Tibial artery (tissue), 4 donors: ENCODE data around the gene PEAK3.

Source experiments
- DNase-seq, 2 donors: peaks; one replicate each; pipeline ENCODE4 v3.0.0-alpha.2; 2019
- H3K27ac ChIP-seq, 2 donors: fragments of 200-600 bp; sonication (generic) in 1 of 2; 1 replicate in 1 of 2; 2 replicates in 1 of 2; pipeline ENCODE4 v1.5.1; 2018 to 2019; ENCODE audit warnings: mild to moderate bottlenecking in 1 of 2
- H3K27me3 ChIP-seq, 2 donors: fragments of 200-600 bp; sonication (generic) in 1 of 2; one replicate each; pipeline versions ENCODE4 v1.5.1 to v1.6.0; 2016 to 2019
- H3K36me3 ChIP-seq, 3 donors: fragments of 200-600 bp; sonication (generic) in 2 of 3; one replicate each; pipeline ENCODE4 v1.5.1; 2016 to 2019; ENCODE audit warnings: mild to moderate bottlenecking in 2 of 3
- H3K4me1 ChIP-seq, 4 donors: fragments of 200-600 bp; sonication (generic) in 2 of 4; 1 replicate in 3 of 4; 2 replicates in 1 of 4; pipeline ENCODE4 v1.5.1; 2016 to 2019
- H3K4me3 ChIP-seq, 2 donors: fragments of 200-600 bp; sonication (generic) in 1 of 2; 1 replicate in 1 of 2; 2 replicates in 1 of 2; pipeline ENCODE4 v1.5.1; 2018 to 2019; ENCODE audit warnings: mild to moderate bottlenecking in 2 of 2
- H3K9me3 ChIP-seq, 3 donors: fragments of 200-600 bp; sonication (generic) in 1 of 3; one replicate each; pipeline ENCODE4 v1.5.1; 2016 to 2019
- intact Hi-C: fragments of 100-400 bp; cut with DNase I; formaldehyde crosslinking; loops from one replicate; pipeline ENCODE4 v1.15.0; 2023; ENCODE audit warnings: low total_unique reads
- TF ChIP-seq, protein P1 (sequence below), 2 experiments: fragments of 200-600 bp in 1 of 2; fragments of 450-650 bp in 1 of 2; IDR thresholded peaks; one replicate each; pipeline ENCODE4 v1.5.1; 2017 to 2019; ENCODE audit warnings: antibody characterized with exemption in 2 of 2, mild to moderate bottlenecking in 1 of 2, moderate library complexity in 1 of 2

Gene PEAK3

DNA sequence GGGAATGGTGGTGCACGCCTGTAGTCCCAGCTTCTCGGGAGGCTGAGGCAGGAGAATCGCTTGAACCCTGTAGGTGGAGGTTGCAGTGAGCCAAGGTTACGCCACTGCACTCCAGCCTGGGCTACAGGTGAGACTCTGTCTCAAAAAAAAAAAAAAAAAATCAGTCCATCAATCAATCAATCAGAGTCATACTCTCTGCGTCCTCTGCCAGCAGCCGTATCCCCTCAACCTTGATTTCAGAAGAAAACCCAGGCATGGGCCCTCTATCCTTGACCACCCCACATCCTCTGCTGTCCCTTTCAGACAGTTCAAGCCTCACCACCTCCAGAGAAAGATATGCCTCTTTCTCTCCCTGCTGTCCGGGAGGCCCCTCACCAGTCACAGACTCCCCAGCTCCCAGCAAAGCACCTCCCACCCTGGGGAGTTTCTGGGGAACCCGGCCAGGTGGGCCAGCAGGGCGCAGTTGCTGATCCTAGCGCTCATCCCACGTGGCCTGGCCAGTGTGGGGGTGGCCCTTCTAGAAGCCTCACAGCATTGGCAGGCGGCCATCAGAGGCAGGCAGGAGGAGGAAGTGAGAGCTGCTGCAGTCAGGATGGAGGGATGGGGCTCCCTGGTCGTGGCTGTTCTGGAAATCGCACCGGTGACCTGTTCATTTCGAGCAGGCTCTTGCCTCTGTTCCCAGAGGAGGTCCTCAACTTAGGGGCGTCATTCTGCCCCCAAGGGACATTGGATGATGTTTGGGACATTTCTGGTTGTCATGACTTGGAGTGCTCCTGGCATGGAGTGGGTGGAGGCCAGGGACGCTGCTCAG lies 15.6 kb downstream of the PEAK3 start:
- TF ChIP-seq, protein P1, sequence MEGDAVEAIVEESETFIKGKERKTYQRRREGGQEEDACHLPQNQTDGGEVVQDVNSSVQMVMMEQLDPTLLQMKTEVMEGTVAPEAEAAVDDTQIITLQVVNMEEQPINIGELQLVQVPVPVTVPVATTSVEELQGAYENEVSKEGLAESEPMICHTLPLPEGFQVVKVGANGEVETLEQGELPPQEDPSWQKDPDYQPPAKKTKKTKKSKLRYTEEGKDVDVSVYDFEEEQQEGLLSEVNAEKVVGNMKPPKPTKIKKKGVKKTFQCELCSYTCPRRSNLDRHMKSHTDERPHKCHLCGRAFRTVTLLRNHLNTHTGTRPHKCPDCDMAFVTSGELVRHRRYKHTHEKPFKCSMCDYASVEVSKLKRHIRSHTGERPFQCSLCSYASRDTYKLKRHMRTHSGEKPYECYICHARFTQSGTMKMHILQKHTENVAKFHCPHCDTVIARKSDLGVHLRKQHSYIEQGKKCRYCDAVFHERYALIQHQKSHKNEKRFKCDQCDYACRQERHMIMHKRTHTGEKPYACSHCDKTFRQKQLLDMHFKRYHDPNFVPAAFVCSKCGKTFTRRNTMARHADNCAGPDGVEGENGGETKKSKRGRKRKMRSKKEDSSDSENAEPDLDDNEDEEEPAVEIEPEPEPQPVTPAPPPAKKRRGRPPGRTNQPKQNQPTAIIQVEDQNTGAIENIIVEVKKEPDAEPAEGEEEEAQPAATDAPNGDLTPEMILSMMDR (IDR thresholded peaks at IDR 0.05) = no peak
- Histone ChIP-seq H3K4me1 (peaks cover 0 to 33% (median 17%) of the 10 kb centered on the region in 4 donors), H3K27ac (peak overlapping the region; percentile 33 to 44), H3K27me3 (no peaks in the 10 kb centered on the region), H3K9me3 (no peaks in the 10 kb centered on the region), H3K4me3 (no peak overlapping the region), H3K36me3 (peaks cover 0 to 6% (median 2%) of the 10 kb centered on the region in 3 donors)
- intact Hi-C loops = no loop called here
- DNase-seq = peak; percentile 90 to 92

DNA sequence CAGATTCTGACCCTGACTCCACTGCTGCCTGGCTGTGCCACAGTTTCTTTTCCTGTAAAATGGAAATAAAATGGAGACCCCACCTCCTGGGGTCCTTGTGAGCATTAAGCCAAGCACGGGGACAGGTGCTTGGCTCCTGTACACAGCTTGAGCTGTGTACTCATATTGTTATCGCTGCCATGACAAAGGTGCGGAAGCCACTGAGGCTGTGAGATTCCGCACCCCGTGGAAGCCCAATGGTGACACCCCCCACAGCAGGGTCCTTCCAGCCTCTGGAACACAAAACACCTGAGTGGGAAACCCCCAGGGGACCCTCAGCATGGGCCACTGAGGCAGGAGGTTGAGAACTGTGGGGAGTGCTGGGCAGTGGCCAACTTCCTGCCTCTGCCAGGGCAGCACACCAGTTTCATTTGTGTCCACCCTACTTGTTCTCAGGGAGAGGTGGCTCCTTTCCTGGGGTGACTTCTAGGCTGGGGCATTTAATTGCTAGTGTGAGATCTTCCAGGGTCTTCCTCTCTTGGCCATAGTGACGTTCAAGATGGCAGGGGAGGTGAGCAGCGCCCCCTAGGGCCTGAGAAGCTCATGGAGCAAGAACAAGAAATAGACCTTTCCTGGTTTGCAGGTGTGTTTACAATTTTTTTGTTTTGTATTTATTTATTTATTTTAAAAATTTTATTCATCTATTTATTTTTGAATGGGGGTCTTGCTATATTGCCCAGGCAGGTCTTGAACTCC lies 20.4 kb downstream of the PEAK3 start:
- H3K27ac ChIP-seq = no peak overlapping the region
- DNase-seq = no peak

GRCh38 chr19:2260341-2260805 lies 21.6 kb downstream of the PEAK3 start:
- TF ChIP-seq, protein P1 (IDR thresholded peaks at IDR 0.05) = no peak
- no peak for DNase-seq
- no peaks in the 10 kb centered on the region for H3K27me3 ChIP-seq
- no peaks in the 10 kb centered on the region for H3K4me1 ChIP-seq
- no peak overlapping the region for H3K4me3 ChIP-seq
- H3K27ac ChIP-seq = no peak overlapping the region
- intact Hi-C loops = no loop called here
- H3K36me3 ChIP-seq = no peaks in the 10 kb centered on the region
- H3K9me3 ChIP-seq = no peaks in the 10 kb centered on the region

More for the DNA sequence above, 20.4 kb downstream of the PEAK3 start:
- H3K9me3 ChIP-seq = no peaks in the 10 kb centered on the region
- no peak overlapping the region for H3K4me3 ChIP-seq
- H3K27me3 ChIP-seq = no peaks in the 10 kb centered on the region
- no peaks in the 10 kb centered on the region for H3K36me3 ChIP-seq
- peaks cover 0 to 6% (median 4%) of the 10 kb centered on the region in 4 donors for H3K4me1 ChIP-seq
- TF ChIP-seq, protein P1 (IDR thresholded peaks at IDR 0.05) = peak in 1 of 2 experiments; percentile 17
- intact Hi-C loops = no loop called here

DNA sequence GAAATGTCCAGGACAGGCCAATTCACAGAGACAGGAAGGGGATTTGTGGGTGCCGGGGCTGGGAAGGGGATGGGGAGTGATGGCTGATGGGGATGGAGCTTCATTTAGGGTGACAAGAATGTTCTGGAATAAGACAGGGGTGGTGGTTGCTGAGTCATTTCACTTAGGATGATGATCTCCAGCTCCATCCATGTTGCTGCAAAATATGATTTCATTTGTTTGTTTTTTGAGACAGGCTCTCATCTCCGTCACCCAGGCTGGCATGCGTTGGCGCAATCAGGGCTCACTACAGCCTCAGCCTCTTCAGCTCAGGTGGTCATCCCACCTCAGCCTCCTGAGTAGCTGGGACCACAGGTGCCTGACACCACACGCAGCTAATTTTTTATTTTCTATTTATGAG lies 22.6 kb downstream of the PEAK3 start:
- TF ChIP-seq, protein P1 (IDR thresholded peaks at IDR 0.05) = no peak
- no peaks in the 10 kb centered on the region for H3K4me1 ChIP-seq
- H3K36me3 ChIP-seq = no peaks in the 10 kb centered on the region
- no peaks in the 10 kb centered on the region for H3K27me3 ChIP-seq
- intact Hi-C loops = no loop called here
- H3K27ac ChIP-seq = no peak overlapping the region
- no peak overlapping the region for H3K4me3 ChIP-seq
- DNase-seq = no peak
- no peaks in the 10 kb centered on the region for H3K9me3 ChIP-seq

DNA sequence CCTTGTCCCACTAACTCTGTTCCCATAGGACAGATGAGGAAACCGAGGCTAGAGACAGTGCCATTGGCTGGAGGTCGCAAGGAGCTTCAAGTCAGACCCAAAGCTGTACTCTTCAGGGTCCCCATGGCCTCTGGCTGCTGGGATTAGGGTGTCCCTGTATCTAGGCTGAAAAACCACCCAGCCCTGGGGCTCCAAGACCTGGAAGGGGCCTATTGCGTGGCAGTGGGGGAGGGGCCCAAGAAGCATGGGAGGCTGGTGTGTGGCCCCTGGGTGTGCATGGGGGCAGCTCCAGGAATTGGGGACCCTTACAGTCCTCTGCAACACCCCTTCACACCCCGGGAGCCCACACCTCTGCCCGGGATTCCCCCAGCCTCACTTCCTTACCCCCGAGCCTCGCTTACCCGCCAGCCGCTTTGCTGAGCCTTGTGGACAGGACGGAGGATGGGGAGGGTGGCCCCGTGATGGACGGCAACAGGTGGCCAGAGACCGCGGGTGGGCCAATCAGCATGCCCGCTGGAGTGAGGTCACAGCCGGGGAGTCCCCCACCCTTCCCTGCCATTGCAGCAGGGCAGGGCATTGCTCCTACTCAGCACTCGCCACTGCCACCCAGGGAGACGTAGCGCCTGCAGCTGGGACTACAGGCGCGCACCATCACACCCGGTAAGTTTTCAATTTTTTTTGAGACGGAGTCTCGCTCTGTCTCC lies 25.8 kb downstream of the PEAK3 start, which contains the start of gene JSRP1:
Gene JSRP1, minus strand, starts transcription at position 436 of the 704 bp plus-strand sequence. CDS start 1,103 bp downstream, outside the sequence.
- Histone ChIP-seq H3K27me3 (peaks cover 3 to 32% of the 10 kb centered on the region in 2 donors), H3K9me3 (no peaks in the 10 kb centered on the region), H3K4me1 (peaks cover 0 to 28% (median 24%) of the 10 kb centered on the region in 4 donors), H3K27ac (no peak within 1 kb of the TSS), H3K4me3 (no peak within 1 kb of the TSS), H3K36me3 (no peaks in the 10 kb centered on the region)
- intact Hi-C loops = no loop called here
- DNase-seq = no peak
- TF ChIP-seq, protein P1 (IDR thresholded peaks at IDR 0.05) = no peak
